ELR (cell line): ENCODE results near the gene TSC22D1.
A peak's percentile ranks its signal among the peaks of the same experiment; 100 is the strongest.
"Not testable (repeated sequence)": the region's sequence is repeated elsewhere in the genome, so short reads cannot be mapped to it uniquely, and the experiment has no call there.

Source experiments
- DNase-seq: peaks from one replicate; pipeline ENCODE4 v3.0.0-alpha.2; 2015; ENCODE audit warnings: low read depth

Gene TSC22D1

GRCh38 chr13:44573071-44573470 is 3.1 kb downstream of the TSC22D1 start:
- DNase-seq: peak; percentile 9

DNA sequence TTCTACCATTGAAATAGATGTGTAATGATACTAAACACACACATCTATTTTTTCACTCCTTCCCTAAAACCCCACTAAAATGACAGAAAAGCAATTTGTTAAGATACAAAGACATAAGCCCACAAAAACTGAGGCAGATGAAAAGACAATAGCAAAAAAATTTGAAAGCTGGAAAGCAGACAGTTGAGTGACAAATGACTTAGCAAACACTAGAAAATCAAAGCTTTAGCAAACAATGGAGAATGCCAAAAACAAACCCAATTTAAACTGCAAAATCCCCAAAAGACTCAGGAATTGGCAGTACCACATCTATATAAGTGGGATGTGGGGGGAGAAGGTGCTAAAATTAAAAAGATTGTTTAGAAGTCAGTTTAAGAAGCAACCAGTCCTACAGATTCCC is 9.5 kb downstream of the TSC22D1 start:
- DNase-seq: no peak

DNA sequence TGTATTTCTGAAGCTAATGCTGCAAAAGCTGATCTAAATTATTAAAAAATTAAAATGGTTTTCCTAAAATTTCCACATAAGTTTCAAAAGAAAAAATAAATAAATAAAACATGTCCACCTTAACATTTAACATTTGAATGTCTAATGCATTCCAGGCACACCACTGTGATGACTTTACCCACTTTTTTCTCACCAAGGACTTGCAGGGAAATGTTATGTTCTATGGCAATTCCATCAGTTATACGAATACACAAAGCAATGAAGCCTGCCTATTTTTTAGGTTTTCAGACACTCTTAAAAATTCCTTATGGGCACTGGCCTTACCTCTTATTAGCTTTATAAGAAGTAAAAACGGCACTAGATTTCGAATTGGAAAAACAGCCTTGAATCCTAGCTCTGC is 10.2 kb downstream of the TSC22D1 start:
- peak; percentile 17 for DNase-seq

DNA sequence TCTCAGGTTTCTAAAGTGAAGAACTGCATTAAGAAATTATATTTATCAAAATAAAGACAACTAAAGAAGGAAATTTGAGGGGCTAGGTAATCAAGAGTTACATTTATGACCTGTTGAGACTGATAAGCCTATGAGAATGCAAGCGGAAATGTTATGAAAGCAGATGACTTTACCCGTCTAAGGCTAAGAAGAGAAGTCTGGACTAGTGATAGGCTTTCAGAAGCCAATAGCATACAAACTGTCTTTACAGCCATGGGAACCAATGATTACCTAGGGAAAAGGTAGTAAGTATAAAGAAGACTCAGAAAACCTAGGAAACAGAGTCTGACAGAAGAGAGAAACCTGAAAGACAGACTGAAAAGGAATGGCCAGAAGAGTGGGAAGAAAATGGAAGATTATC is 11.2 kb downstream of the TSC22D1 start:
- DNase-seq: no peak

GRCh38 chr13:44562853-44563252 is 13.3 kb downstream of the TSC22D1 start:
- DNase-seq: not testable (repeated sequence)

DNA sequence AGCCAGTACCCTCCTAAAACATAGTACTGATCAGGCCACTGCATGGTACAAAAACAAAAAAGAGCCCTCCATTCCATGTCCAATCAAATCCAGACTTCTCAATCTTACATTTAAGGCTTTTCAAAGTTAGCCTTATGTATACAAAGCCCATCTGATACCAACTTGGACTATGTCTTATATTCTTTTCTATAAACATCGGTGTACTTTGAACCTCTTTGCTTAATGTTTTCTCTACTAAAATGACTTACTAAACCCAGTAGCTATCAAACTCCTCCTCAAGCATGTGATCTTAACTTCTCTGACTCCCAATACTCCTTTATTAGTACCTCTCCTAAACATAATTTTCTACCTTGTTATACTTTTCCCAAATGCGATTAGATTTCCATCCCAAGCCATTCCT is 14.8 kb downstream of the TSC22D1 start:
- DNase-seq: no peak

DNA sequence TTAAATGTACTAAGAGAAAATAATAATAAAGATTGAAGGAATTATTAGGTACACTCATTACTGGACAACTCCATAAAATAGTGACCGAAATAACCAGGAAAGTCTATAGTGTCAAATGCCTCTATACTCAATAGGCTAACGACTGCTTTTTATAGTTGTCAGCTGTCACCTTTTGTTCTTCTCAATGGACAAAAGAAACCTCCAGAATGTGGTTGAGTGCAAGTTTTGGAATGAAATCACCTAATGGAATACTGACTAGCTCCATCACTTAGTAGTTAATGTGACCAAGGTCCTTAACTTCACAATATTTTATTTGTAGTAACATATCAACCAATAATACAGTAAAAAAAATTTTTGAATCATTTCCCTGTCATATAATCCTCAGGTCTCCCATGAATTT is 18.1 kb downstream of the TSC22D1 start:
- no peak for DNase-seq

- no peak for DNase-seq
Observed at GRCh38 chr13:44555207-44555606, 20.9 kb downstream of the TSC22D1 start.

GRCh38 chr13:44549476-44549875 is 26.7 kb downstream of the TSC22D1 start:
- DNase-seq: no peak

DNA sequence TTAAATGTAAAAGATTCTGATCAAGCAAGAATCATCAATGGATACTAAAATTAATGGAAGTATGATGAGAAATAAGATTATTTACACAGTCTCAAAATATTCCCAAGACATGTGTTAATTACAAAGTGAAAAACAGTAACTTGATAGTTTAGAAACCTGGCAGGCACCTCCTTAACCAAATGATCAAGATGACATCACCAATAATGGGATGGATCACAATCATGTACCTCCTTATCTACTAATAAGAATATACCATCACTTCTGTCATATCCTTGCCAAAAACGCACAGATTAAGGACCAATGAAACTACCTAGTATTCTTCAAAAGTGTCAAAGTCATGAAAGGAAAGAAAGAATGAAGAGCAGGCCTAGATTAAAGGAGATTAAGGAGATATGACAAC is 30.0 kb downstream of the TSC22D1 start:
- DNase-seq: no peak

- no peak for DNase-seq
Observed at GRCh38 chr13:44543369-44543768, 32.8 kb downstream of the TSC22D1 start.

DNA sequence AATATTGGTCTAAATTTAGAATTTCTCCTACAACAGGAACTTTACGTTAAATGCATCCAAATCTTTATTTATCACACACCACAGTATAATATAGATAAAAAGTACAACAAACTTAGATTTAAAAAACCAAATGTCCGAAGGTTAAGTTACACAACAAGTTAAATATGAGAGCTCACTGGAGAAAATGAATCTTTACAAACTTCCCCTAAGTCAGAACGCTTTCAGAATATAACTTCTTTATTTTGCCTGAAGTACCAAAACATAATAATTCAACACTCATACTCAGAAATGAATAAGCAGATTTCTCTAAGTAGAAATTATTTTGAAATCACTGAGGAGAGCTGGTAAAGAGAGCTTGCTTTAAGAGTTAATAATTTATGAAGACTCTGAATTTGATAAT is 33.8 kb downstream of the TSC22D1 start:
- DNase-seq: no peak

- DNase-seq: no peak
Observed at GRCh38 chr13:44541601-44542000, 34.5 kb downstream of the TSC22D1 start.

DNA sequence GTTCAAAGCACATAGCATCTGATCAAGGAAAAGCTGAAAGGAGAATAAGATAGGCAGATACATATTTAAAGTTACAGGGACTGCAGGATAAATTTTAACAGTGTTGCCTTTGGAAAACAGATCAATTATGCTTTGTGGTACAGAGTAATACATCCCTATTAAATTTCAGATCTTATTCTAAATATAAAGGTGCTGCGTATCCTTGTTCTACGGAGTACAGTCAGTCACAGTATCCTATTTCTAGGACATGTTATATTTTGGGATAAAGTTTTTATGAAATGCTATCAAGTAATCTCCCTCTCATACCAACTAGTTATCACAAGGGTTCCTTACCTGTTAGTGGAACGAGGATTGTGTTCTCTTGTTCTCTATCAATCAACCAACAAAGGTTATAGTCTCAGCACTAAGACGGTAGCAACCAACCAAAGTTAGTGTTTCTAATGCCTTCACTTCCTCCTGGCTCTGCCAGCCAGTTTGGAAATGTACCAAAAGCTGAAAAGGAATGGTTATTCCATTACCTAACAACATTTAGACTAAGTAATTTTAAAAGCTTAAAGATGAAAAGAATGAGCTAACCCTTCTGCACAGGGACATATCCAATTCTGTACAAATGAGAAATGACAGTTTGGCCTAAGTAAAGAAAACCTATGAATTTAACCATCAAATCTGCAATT is 35.2 kb downstream of the TSC22D1 start:
- DNase-seq: no peak

- no peak for DNase-seq
Observed at GRCh38 chr13:44537248-44537647, 38.9 kb downstream of the TSC22D1 start.

DNA sequence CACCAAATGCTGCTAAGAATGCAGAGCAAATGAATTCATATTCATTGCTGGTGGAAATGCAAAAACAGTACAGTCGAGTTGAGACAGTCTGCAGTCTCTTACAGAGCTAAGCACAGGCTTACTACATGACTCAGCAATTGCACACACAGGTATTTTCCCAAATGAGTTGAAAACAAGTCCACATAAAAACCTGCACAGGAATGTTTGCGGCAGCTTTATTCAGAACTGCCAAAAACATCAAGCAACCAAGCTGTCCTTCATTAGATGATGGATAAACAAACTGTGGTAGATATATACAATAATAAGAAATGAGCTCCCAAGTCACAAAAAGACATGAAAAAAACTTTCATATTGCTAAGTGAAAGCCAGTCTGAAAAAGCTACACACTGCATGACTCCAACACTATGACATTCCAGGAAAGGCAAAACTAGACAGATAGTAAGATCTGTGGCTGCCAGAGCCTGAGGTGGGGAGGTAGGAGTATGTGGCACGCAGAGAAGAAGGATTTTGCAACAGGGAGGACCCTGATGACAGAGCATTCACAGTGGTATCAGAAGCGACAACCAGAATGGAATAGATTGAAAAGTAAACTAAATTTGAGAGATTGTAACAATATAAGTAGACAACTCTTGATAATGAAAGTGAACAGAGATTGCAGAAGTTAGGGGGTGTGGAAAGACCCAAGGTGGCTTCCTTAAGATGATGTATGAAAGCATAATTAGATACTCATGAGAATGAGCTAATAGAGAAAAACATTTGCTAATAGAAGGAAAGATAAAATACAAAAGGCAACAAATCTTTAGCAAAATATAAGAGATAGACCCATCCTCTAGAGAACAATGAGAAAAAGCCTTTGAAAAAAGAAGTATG is 52.7 kb downstream of the TSC22D1 start:
- peak; percentile 61 for DNase-seq

DNA sequence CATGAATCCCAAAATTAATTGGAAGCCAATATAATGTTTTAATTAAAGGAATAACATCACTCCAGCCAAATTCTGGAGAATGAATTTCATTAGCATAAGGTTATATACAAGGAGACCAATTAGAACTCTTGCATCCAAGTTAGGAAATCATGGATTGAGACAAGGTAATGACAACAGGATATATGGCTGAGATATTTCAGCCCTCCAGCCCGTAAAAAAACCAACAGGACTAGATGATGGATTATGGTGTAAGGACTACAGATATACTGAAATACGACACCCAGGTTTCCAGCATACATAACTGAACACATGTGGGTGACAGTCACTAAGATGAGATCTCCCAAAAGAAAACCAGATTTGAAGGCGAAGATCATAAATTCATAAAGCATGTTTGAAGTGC is 56.5 kb downstream of the TSC22D1 start:
- DNase-seq: no peak

- DNase-seq: peak; percentile 6
Observed at GRCh38 chr13:44516771-44517170, 59.4 kb downstream of the TSC22D1 start.

- DNase-seq: no peak
Observed at GRCh38 chr13:44514278-44514677, 61.9 kb downstream of the TSC22D1 start.

GRCh38 chr13:44509853-44510252 is 66.3 kb downstream of the TSC22D1 start:
- DNase-seq: not testable (repeated sequence)

GRCh38 chr13:44508562-44509077 is 67.5 kb downstream of the TSC22D1 start:
- no peak for DNase-seq

- DNase-seq: no peak
Observed at GRCh38 chr13:44507639-44508038, 68.5 kb downstream of the TSC22D1 start.

DNA sequence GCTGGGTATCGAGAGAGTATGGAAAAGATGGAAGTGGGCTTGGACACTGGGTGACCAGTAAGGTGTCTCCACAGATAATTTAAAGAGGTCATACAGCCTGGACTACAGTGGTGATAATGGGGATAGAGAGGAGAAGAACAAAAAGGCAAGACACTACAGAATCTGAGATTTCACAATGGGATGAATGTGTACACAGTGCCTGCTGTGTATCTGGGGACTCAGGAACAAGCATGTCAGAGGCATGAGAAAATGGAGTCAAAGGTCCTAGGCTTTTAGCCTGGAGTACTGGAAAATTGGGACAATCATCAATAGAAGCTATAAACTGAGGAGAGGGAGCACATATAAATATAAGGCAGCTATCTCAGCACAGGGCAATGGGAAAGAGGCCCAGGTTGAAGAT is 69.4 kb downstream of the TSC22D1 start:
- DNase-seq: no peak
